ENCODE measurements around the gene SLC35E1.

SLC35E1 gene

DNA sequence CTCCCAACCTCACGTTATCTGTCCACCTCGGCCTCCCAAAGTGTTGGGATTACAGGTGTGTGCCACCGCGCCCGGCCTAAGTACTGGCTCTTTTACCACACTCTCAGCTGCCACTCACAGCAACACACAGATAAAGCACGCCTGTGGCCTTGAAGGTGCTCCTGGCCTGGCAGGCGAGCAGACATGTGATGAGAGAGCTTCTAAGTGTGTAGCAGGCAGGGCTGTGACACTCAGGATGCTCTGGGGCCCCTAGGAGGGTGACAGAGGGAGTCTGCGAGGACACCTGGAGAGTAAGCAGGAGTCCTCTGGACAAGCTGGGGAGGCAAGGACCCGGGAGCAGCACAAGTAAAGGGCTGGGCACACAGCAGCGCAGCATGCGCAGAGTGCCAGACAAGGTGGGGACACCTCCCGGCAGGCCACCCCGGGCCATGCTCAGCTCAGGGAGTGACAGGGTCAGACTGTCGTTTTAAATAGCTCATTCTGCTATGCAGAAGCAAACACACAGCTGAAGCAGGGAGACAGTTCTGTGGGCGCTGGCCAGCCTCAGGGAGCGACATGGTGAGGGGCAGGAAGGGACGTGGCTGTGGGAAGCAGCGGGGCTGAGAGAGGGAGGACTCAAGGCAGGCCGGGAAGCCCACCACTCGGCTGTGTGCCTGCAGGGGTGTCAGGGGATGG is 29.3 kb upstream of the SLC35E1 start:
- Histone ChIP-seq H3K9me3 (ENCODE audit: control insufficient read depth, insufficient read depth, low read length) (no peaks in the 10 kb centered on the region), H3K27me3 (ENCODE audit: control insufficient read depth, low read length) (no peaks in the 10 kb centered on the region), H4K20me1 (ENCODE audit: control insufficient read depth, insufficient read depth, low read depth, low read length) (peaks cover 47% of the 10 kb centered on the region), H3F3A (ENCODE audit: control insufficient read depth, insufficient read depth) (0 out of 2 replicates have a peak, but pooled peaks cover 3% of the 10 kb centered on the region), H3K4me2 (ENCODE audit: low read length) (no peak overlapping the region), H3K4me1 (ENCODE audit: control insufficient read depth, low read length) (peaks cover 34% of the 10 kb centered on the region), H3K9me2 (replicated peaks; ENCODE audit: control insufficient read depth, low read length) (no peaks in the 10 kb centered on the region), H3K79me2 (ENCODE audit: control insufficient read depth, low read length) (peaks cover 99% of the 10 kb centered on the region), H3K27ac (ENCODE audit: low read depth, low read length) (no peak overlapping the region), H3K36me3 (ENCODE audit: control insufficient read depth, low read length) (peaks cover 25% of the 10 kb centered on the region), H3K4me3 (ENCODE audit: low read length) (no peak overlapping the region)
- TF ChIP-seq, protein P1, sequence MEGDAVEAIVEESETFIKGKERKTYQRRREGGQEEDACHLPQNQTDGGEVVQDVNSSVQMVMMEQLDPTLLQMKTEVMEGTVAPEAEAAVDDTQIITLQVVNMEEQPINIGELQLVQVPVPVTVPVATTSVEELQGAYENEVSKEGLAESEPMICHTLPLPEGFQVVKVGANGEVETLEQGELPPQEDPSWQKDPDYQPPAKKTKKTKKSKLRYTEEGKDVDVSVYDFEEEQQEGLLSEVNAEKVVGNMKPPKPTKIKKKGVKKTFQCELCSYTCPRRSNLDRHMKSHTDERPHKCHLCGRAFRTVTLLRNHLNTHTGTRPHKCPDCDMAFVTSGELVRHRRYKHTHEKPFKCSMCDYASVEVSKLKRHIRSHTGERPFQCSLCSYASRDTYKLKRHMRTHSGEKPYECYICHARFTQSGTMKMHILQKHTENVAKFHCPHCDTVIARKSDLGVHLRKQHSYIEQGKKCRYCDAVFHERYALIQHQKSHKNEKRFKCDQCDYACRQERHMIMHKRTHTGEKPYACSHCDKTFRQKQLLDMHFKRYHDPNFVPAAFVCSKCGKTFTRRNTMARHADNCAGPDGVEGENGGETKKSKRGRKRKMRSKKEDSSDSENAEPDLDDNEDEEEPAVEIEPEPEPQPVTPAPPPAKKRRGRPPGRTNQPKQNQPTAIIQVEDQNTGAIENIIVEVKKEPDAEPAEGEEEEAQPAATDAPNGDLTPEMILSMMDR (IDR thresholded peaks at IDR 0.05; ENCODE audit: low read depth, low read length, poor library complexity, severe bottlenecking): no peak
- TF ChIP-seq EZH2phosphoT487 (IDR thresholded peaks at IDR 0.05; ENCODE audit: borderline replicate concordance, low read length): no peak

DNA sequence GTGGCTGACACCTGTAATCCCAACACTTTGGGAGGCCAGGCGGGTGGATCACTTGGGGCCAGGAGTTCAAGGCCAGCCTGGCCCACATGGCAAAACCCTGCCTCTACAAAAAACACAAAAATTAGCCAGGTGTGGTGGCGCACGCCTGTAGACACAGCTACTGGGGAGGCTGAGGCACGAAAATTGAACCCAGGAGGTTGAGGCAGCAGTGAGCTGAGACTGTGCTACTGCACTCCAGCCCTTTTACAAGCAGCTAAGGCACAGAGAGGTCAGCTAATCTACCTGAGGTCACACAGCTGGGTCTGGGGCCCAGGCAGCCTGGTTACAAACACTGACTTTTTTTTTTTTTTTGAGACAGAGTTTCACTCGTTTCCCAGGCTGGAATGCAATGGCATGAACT is 28.6 kb upstream of the SLC35E1 start:
- no peaks in the 10 kb centered on the region for H3K9me2 ChIP-seq (replicated peaks; ENCODE audit: control insufficient read depth, low read length)
- H3K4me1 ChIP-seq (ENCODE audit: control insufficient read depth, low read length): peaks cover 36% of the 10 kb centered on the region
- no peaks in the 10 kb centered on the region for H3K27me3 ChIP-seq (ENCODE audit: control insufficient read depth, low read length)
- peaks cover 23% of the 10 kb centered on the region for H3K36me3 ChIP-seq (ENCODE audit: control insufficient read depth, low read length)
- H3F3A ChIP-seq (ENCODE audit: control insufficient read depth, insufficient read depth): 0 out of 2 replicates have a peak, but pooled peaks cover 3% of the 10 kb centered on the region
- TF ChIP-seq EZH2phosphoT487 (IDR thresholded peaks at IDR 0.05; ENCODE audit: borderline replicate concordance, low read length): no peak
- TF ChIP-seq, protein P1 (IDR thresholded peaks at IDR 0.05; ENCODE audit: low read depth, low read length, poor library complexity, severe bottlenecking): no peak
- H3K4me3 ChIP-seq (ENCODE audit: low read length): no peak overlapping the region
- peaks cover 47% of the 10 kb centered on the region for H4K20me1 ChIP-seq (ENCODE audit: control insufficient read depth, insufficient read depth, low read depth, low read length)
- H3K9me3 ChIP-seq (ENCODE audit: control insufficient read depth, insufficient read depth, low read length): no peaks in the 10 kb centered on the region
- no peak overlapping the region for H3K4me2 ChIP-seq (ENCODE audit: low read length)
- no peak overlapping the region for H3K27ac ChIP-seq (ENCODE audit: low read depth, low read length)
- peaks cover 100% of the 10 kb centered on the region for H3K79me2 ChIP-seq (ENCODE audit: control insufficient read depth, low read length)

DNA sequence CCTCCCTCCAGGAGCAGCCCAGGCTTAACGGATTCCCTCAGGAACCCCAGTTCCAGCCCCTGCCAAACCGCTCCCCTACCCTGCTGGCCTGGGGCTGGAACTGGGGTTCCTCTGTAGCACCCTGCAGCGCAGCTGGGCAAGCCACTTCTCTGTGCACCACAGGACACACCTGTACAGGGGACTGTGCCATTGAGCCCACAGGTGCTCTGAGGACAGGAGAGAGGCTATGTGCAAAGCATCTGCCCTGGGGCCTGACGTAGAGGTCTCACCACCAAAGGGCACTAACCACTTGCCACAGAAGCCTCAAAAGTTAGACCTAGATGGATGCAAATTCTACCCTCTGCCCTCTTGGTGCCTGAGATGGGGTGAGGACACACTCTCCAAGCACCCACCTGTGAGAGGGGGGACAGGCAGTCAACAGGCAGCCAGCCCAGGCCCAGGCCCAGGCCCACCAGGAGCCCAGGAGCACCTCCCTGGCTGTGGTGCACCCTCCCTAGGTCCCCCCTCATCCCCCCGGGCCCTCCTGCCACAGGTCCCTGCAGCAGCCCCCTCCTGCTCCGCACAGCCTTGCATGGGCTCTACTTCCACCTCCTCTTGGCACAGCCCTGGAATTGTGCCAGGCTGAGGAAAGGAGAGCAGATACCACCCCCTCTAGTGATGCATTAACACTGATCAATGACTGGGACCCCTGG is 27.6 kb upstream of the SLC35E1 start:
- Histone ChIP-seq H4K20me1 (ENCODE audit: control insufficient read depth, insufficient read depth, low read depth, low read length) (peaks cover 45% of the 10 kb centered on the region), H3K4me3 (ENCODE audit: low read length) (no peak overlapping the region), H3K4me1 (ENCODE audit: control insufficient read depth, low read length) (peaks cover 36% of the 10 kb centered on the region), H3K36me3 (ENCODE audit: control insufficient read depth, low read length) (peaks cover 13% of the 10 kb centered on the region), H3K27me3 (ENCODE audit: control insufficient read depth, low read length) (no peaks in the 10 kb centered on the region), H3K9me3 (ENCODE audit: control insufficient read depth, insufficient read depth, low read length) (no peaks in the 10 kb centered on the region), H3F3A (ENCODE audit: control insufficient read depth, insufficient read depth) (0 out of 2 replicates have a peak, but pooled peaks cover under 1% of the 10 kb centered on the region), H3K9me2 (replicated peaks; ENCODE audit: control insufficient read depth, low read length) (no peaks in the 10 kb centered on the region), H3K4me2 (ENCODE audit: low read length) (no peak overlapping the region), H3K27ac (ENCODE audit: low read depth, low read length) (no peak overlapping the region), H3K79me2 (ENCODE audit: control insufficient read depth, low read length) (peaks cover 100% of the 10 kb centered on the region)
- TF ChIP-seq, protein P1 (IDR thresholded peaks at IDR 0.05; ENCODE audit: low read depth, low read length, poor library complexity, severe bottlenecking): no peak
- TF ChIP-seq EZH2phosphoT487 (IDR thresholded peaks at IDR 0.05; ENCODE audit: borderline replicate concordance, low read length): no peak
